GM10847 (cell line): Measurements from ENCODE around the gene FAM120B.

Experiments
- POLR2A ChIP-seq: IDR thresholded peaks from 2 replicates; pipeline ENCODE4 v1.6.1; 2011; ENCODE audit not compliant: insufficient read length; ENCODE audit errors: extremely low read depth

Gene FAM120B

GRCh38 chr6:170433163-170434116 lies 126.9 kb downstream of the FAM120B start:
- no peak for TF ChIP-seq POLR2A

GRCh38 chr6:170434117-170434820 lies 127.7 kb downstream of the FAM120B start:
- TF ChIP-seq POLR2A = no peak

- no peak for TF ChIP-seq POLR2A
These were observed 128.2 kb downstream of the FAM120B start for GRCh38 chr6:170434821-170435155.

- TF ChIP-seq POLR2A = no peak
These were observed 129.2 kb downstream of the FAM120B start for GRCh38 chr6:170435766-170436165.

- no peak for TF ChIP-seq POLR2A
These were observed 129.8 kb downstream of the FAM120B start for GRCh38 chr6:170436209-170436809.

- TF ChIP-seq POLR2A = no peak
These were observed 131.3 kb downstream of the FAM120B start for GRCh38 chr6:170437719-170438401.

- TF ChIP-seq POLR2A = no peak
These were observed 131.8 kb downstream of the FAM120B start for GRCh38 chr6:170438402-170438753.

- TF ChIP-seq POLR2A = no peak
These were observed 132.3 kb downstream of the FAM120B start for GRCh38 chr6:170438861-170439260.

GRCh38 chr6:170439366-170440361 lies 133.1 kb downstream of the FAM120B start:
- no peak for TF ChIP-seq POLR2A

- TF ChIP-seq POLR2A = no peak
These were observed 133.9 kb downstream of the FAM120B start for GRCh38 chr6:170440437-170440836.

GRCh38 chr6:170441316-170441715 lies 134.8 kb downstream of the FAM120B start:
- no peak for TF ChIP-seq POLR2A

GRCh38 chr6:170442596-170442995 lies 136.0 kb downstream of the FAM120B start:
- TF ChIP-seq POLR2A = no peak

GRCh38 chr6:170443151-170443662 lies 136.6 kb downstream of the FAM120B start:
- no peak for TF ChIP-seq POLR2A

- TF ChIP-seq POLR2A = no peak
These were observed 137.6 kb downstream of the FAM120B start for GRCh38 chr6:170444056-170444591.
